NB4 (cell line): ENCODE data around the gene SUSD2.

Experiments used
- CTCF ChIP-seq: IDR thresholded peaks from one replicate; pipeline ENCODE4 v1.5.1; 2012; ENCODE audit warnings: low read depth, low read length
- MYC ChIP-seq: IDR thresholded peaks from 2 replicates; pipeline ENCODE4 v1.6.1; 2011; ENCODE audit warnings: low read depth, low read length
- POLR2A ChIP-seq: IDR thresholded peaks from 2 replicates; pipeline ENCODE4 v1.6.1; 2011; ENCODE audit warnings: mild to moderate bottlenecking; ENCODE audit not compliant: insufficient read length; ENCODE audit errors: extremely low read depth
- TF ChIP-seq, protein P1 (sequence below): IDR thresholded peaks from 2 replicates; pipeline ENCODE4 v1.6.1; 2011; ENCODE audit warnings: low read depth, low read length

DNA sequence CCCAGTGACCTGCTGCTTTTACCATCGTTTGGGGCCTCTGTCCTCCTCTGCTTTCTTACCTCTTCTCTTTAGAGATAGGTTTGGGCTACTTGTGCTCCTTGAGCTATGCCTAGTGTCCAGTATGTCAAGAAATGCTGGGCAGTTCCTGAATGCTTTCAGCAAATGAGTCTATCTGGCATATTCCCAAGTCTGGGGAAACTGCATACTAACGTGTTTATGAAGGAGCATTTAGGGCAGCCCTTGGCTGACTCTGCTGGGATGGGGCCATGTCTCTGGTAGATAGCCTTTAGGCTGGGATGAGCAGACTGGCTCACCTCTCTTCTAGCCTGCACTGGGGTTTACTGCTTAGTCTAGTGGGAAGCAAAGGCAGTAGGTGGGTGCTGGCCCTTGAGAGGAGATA lies 43.7 kb upstream of the SUSD2 start:
- TF ChIP-seq, protein P1, sequence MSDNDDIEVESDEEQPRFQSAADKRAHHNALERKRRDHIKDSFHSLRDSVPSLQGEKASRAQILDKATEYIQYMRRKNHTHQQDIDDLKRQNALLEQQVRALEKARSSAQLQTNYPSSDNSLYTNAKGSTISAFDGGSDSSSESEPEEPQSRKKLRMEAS, result no peak
- no peak for TF ChIP-seq CTCF
- no peak for TF ChIP-seq POLR2A
- TF ChIP-seq MYC, result no peak
